ENCODE results near the gene EPHB2. TPM values are rescaled to one million over a fixed set of nuclear protein-coding genes. Genes with fewer than 3 reads are reported as not detected.

EPHB2 gene
- total RNA-seq, 1 donor from 2014 or later = 6.0 TPM

DNA sequence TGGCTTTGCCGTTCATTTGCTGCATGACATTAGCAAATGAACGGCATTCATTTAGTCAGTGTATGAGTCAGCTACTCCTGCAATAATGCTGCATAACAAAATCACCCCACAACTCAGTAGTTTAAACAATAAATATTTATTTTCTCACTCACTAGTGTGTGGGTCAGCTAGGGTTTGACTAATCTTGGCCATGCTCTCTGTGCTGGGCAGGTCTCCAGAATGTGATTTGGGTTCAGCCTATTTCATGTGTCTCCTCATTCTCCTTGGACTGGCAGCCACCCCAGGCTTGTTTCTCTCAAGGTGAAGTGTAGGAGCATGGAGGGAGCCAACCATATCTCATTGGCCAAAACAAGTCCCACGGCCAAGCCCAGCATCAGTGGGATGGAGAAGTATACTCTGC, 157.7 kb downstream of the EPHB2 start:
- no peak for ATAC-seq
- H3K36me3 ChIP-seq = no peaks in the 10 kb centered on the region
- no peaks in the 10 kb centered on the region for H3K4me1 ChIP-seq

DNA sequence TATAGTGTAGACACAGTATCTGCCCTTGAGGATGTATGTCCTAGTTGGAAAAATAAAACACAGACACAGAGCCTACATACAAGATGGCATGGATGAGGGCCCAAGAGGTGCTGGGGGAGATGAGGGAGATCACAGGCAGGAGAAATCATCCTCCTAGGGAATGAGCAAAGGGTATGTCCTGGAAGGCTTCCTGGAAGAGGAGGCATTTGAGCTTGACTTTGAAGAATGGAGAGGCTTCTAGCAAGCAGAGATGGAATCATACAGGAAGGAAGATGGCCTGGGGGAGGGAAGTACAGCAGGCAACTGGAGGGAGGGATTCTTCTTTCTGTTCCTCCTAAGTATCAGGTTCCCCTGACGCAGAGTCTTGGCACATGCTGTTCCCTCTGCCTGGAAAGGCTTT, 158.7 kb downstream of the EPHB2 start:
- no peak for TF ChIP-seq CTCF (IDR thresholded peaks at IDR 0.05)

More for the DNA sequence above, 157.7 kb downstream of the EPHB2 start:
- intact Hi-C loops (cut with DNase I) = no loop called here
- no peaks in the 10 kb centered on the region for H3K9me3 ChIP-seq
- H3K27me3 ChIP-seq = no peaks in the 10 kb centered on the region
- H3K27ac ChIP-seq = no peak overlapping the region
- TF ChIP-seq CTCF (IDR thresholded peaks at IDR 0.05) = no peak
- H3K4me3 ChIP-seq = no peak overlapping the region
- DNase-seq = no peak

DNA sequence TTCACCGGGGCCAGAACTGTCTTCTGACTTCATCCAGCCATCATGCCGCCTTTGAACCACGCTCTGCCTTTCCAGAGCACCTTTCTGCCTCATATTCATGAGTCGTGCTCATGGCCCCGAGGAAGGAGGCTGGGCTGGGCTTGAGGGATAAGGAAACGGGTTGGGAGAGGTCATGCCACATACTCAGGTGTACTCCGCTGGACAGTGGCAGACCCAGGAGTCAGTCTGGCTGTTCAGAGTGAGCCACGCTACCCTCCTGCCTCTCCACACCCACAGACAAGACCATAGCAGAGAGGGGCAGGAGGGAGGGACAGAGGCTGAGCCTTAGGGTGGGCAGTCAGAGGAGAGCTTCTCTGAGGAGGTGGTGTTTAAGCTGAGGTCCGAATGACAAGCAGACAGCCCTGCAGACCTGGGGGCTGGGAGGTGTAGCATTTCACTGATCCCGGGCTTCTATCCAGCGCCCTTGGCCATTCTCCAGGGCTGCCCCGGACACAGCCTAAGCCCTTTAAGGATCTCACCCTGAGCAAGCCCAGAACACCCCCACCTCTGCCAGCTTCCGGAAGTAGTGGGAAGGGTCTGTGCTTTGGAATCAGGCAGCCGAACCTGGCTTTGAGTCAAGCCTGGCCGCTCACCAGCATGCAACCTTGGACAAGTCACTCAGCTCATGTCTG, 159.7 kb downstream of the EPHB2 start:
- H3K4me1 ChIP-seq = no peaks in the 10 kb centered on the region
- ATAC-seq (peak; percentile 27), DNase-seq (no peak)
- no peaks in the 10 kb centered on the region for H3K9me3 ChIP-seq
- no peak for TF ChIP-seq CTCF (IDR thresholded peaks at IDR 0.05)
- no peaks in the 10 kb centered on the region for H3K36me3 ChIP-seq
- no peaks in the 10 kb centered on the region for H3K27me3 ChIP-seq
- intact Hi-C loops (cut with DNase I) = no loop called here
- no peak overlapping the region for H3K4me3 ChIP-seq
- no peak overlapping the region for H3K27ac ChIP-seq

More for the DNA sequence above, 158.7 kb downstream of the EPHB2 start:
- DNase-seq (no peak), ATAC-seq (no peak)
- no peaks in the 10 kb centered on the region for H3K9me3 ChIP-seq
- intact Hi-C loops (cut with DNase I) = no loop called here
- H3K4me3 ChIP-seq = no peak overlapping the region
- no peak overlapping the region for H3K27ac ChIP-seq
- no peaks in the 10 kb centered on the region for H3K4me1 ChIP-seq
- no peaks in the 10 kb centered on the region for H3K27me3 ChIP-seq
- no peaks in the 10 kb centered on the region for H3K36me3 ChIP-seq

DNA sequence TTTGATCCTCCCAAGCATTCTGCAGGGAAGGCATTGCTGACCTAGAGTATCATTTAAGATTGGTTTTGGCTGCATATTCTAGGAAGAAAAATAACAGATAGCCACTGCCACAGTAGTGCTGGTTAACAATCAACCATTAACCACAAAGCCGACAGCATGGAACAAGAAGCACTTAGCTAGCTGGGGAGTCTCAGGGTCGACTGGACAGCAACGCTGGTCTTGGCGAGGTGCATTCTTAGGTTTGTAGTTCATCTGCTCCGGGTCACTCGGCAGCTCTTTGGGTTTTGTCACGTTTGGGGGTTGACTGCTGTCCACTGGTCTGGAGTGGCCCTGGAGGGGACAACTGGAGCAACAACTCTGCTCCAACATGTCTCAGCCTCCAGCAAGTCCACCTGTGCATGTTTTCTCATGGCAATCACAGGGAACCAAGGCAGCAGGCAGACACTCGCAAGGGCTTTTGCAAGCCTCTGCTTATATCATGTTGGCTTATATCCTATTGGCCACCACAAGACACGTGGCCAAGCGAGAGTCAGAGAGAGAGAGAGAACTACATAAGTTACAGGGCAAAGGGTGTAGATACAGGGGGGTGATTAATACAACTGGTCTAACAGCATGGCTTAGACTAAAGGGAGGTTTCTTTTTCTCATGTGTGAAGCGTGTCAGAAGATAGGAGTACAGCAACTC, 162.5 kb downstream of the EPHB2 start:
- Histone ChIP-seq H3K36me3 (no peaks in the 10 kb centered on the region), H3K9me3 (no peaks in the 10 kb centered on the region), H3K4me1 (no peaks in the 10 kb centered on the region), H3K27me3 (no peaks in the 10 kb centered on the region), H3K4me3 (no peak overlapping the region), H3K27ac (no peak overlapping the region)
- DNase-seq (no peak), ATAC-seq (no peak)
- TF ChIP-seq CTCF (IDR thresholded peaks at IDR 0.05) = no peak
- intact Hi-C loops (cut with DNase I) = no loop called here

DNA sequence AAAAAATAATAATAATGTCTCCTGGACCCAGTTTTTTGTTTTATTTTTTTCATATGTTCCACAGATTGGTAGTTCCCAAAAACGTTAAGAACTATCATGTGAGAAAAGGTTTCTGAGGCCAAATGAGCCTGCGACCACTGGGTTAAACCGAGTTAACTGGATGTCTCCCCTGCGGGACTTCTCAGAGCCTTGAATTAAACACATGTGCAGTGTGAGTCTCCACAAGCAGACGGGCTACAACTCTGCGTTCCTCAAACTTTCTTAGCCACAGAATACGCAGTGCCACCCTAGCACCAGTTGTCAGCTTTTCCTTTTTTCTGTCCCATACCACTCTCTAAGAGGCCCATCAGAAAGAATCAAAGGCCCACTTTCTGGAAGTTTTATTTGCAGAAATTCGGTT, 164.1 kb downstream of the EPHB2 start:
- Histone ChIP-seq H3K9me3 (no peaks in the 10 kb centered on the region), H3K4me3 (no peak overlapping the region), H3K27me3 (no peaks in the 10 kb centered on the region), H3K27ac (no peak overlapping the region), H3K4me1 (no peaks in the 10 kb centered on the region), H3K36me3 (no peaks in the 10 kb centered on the region)
- no peak for DNase-seq
- no peak for ATAC-seq
- intact Hi-C loops (cut with DNase I) = no loop called here
- TF ChIP-seq CTCF (IDR thresholded peaks at IDR 0.05) = no peak

Measured in upper lobe of right lung (tissue), 1 donor.